SHP77 (cell line): ENCODE results near the gene EMC6.

Source experiments
- DNase-seq, 2 experiments: peaks; one replicate each; lab custom pipeline; 2025; lab: John Stamatoyannopoulos, UW

The EMC6 gene

GRCh38 chr17:3668279-3669084 is at the start of gene EMC6, which contains the start of gene TAX1BP3:
Gene EMC6, plus strand, starts transcription at chr17:3668812. Its CDS starts 335 bp downstream, at chr17:3669147.
Gene TAX1BP3, minus strand, starts transcription at chr17:3668578. Its CDS starts 52 bp downstream, at chr17:3668526.
- DNase-seq: peak; percentile 98 to 99

GRCh38 chr17:3621146-3621720 is 47.4 kb upstream of the EMC6 start:
- no peak for DNase-seq

GRCh38 chr17:3622977-3623594 is 45.5 kb upstream of the EMC6 start:
- DNase-seq: no peak

- no peak for DNase-seq
These were observed 41.5 kb upstream of the EMC6 start for GRCh38 chr17:3626831-3627768.

- no peak for DNase-seq
These were observed 40.8 kb upstream of the EMC6 start for GRCh38 chr17:3627769-3628167.

GRCh38 chr17:3630781-3631180 is 37.8 kb upstream of the EMC6 start:
- no peak for DNase-seq

- DNase-seq: no peak
These were observed 36.3 kb upstream of the EMC6 start for GRCh38 chr17:3632287-3632686.

- DNase-seq: peak in 1 of 2 experiments; percentile 67
These were observed 33.0 kb upstream of the EMC6 start for GRCh38 chr17:3635474-3636153.

GRCh38 chr17:3636154-3636907 is 32.3 kb upstream of the EMC6 start, which contains the start of the genes CTNS and SHPK:
Gene CTNS, plus strand, starts transcription at chr17:3636760. Its CDS starts 3,447 bp downstream, at chr17:3640207.
Gene SHPK, minus strand, starts transcription at chr17:3636250. Its CDS starts 31 bp downstream, at chr17:3636219.
- DNase-seq: peak; percentile 96 to 98

GRCh38 chr17:3636908-3637373 is 31.7 kb upstream of the EMC6 start:
- DNase-seq: peak in 1 of 2 experiments; percentile 18

- DNase-seq: no peak
These were observed 28.5 kb upstream of the EMC6 start for GRCh38 chr17:3639981-3640596.

GRCh38 chr17:3641014-3641413 is 27.6 kb upstream of the EMC6 start:
- no peak for DNase-seq

- DNase-seq: no peak
These were observed 26.7 kb upstream of the EMC6 start for GRCh38 chr17:3641717-3642486.

GRCh38 chr17:3643889-3644349 is 24.7 kb upstream of the EMC6 start:
- DNase-seq: no peak

GRCh38 chr17:3645310-3645709 is 23.3 kb upstream of the EMC6 start:
- DNase-seq: no peak

GRCh38 chr17:3647251-3647650 is 21.4 kb upstream of the EMC6 start:
- no peak for DNase-seq

GRCh38 chr17:3647769-3648555 is 20.6 kb upstream of the EMC6 start:
- peak; percentile 60 to 71 for DNase-seq

GRCh38 chr17:3655766-3656165 is 12.8 kb upstream of the EMC6 start:
- DNase-seq: no peak
